H1 (cell line): Measurements from ENCODE around the gene KLHL29.

Experiments
- CTCF ChIP-seq, 3 experiments: IDR thresholded peaks; 1 replicate in 2 of 3; 2 replicates in 1 of 3; pipeline versions ENCODE4 v1.5.1 to v1.6.1; 2011; ENCODE audit warnings: low read length in 3 of 3, mild to moderate bottlenecking in 3 of 3, inconsistent platforms in 2 of 3, low read depth in 1 of 3, moderate library complexity in 1 of 3; ENCODE audit not compliant: insufficient read depth in 1 of 3; ENCODE audit errors: control extremely low read depth in 1 of 3
- EZH2 ChIP-seq: fragments of 200-600 bp; sonication (generic); IDR thresholded peaks from 2 replicates; pipeline ENCODE4 v1.7.1; 2012; ENCODE audit warnings: low read depth, mild to moderate bottlenecking, moderate library complexity, low read length, inconsistent platforms; ENCODE audit not compliant: severe bottlenecking
- HDAC2 ChIP-seq, 2 experiments: fragments of 300-600 bp in 1 of 2; sonication (generic) in 1 of 2; IDR thresholded peaks; 2 replicates each; pipeline ENCODE4 v1.6.1; 2011 to 2012; ENCODE audit warnings: low read depth in 2 of 2, low read length in 2 of 2, mild to moderate bottlenecking in 2 of 2, moderate library complexity in 2 of 2, borderline replicate concordance in 1 of 2, inconsistent platforms in 1 of 2
- MAFK ChIP-seq: IDR thresholded peaks from 2 replicates; pipeline ENCODE4 v1.6.1; 2012; ENCODE audit warnings: low read depth, mild to moderate bottlenecking, improper control_type of control experiment, low read length
- MAX ChIP-seq: IDR thresholded peaks from 2 replicates; pipeline ENCODE4 v1.6.1; 2012; ENCODE audit warnings: inconsistent platforms
- NANOG ChIP-seq: IDR thresholded peaks from 2 replicates; pipeline ENCODE4 v1.6.1; 2011; ENCODE audit warnings: low read length, low read depth, mild to moderate bottlenecking, inconsistent platforms; ENCODE audit not compliant: insufficient read depth, poor library complexity, severe bottlenecking
- POLR2A ChIP-seq, 2 experiments: IDR thresholded peaks; 1 replicate in 1 of 2; 2 replicates in 1 of 2; pipeline ENCODE4 v1.6.1; 2011; ENCODE audit warnings: low read depth in 2 of 2, low read length in 2 of 2, mild to moderate bottlenecking in 2 of 2; ENCODE audit errors: control extremely low read depth in 1 of 2
- POLR2AphosphoS5 ChIP-seq: IDR thresholded peaks from 2 replicates; pipeline ENCODE4 v1.6.1; 2011; ENCODE audit warnings: low read depth, low read length
- SP1 ChIP-seq: IDR thresholded peaks from 2 replicates; pipeline ENCODE4 v1.6.1; 2011; ENCODE audit warnings: low read depth, low read length
- TAF1 ChIP-seq: IDR thresholded peaks from 2 replicates; pipeline ENCODE4 v1.6.1; 2011; ENCODE audit warnings: mild to moderate bottlenecking, low read depth, low read length
- TAF7 ChIP-seq: optimal IDR thresholded peaks from 2 replicates; pipeline ENCODE3; 2011; ENCODE audit warnings: low read depth, mild to moderate bottlenecking, inconsistent platforms, low read length, moderate library complexity, borderline replicate concordance
- YY1 ChIP-seq: IDR thresholded peaks from 2 replicates; pipeline ENCODE4 v1.6.1; 2011; ENCODE audit warnings: low read depth, mild to moderate bottlenecking, low read length

GRCh38 chr2:23384551-23385343 is at the start of gene KLHL29:
- TF ChIP-seq TAF1 (0 out of 2 replicates have a peak, but pooled peaks have one; percentile 39), CTCF (IDR thresholded peaks at IDR 0.05; ENCODE audit: control extremely low read depth in 1 of 3, insufficient read depth in 1 of 3, low read depth in 1 of 3, low read length in 3 of 3) (no peak), MAFK (no peak), POLR2AphosphoS5 (no peak), NANOG (no peak), MAX (0 out of 2 replicates have a peak, but pooled peaks have one; percentile 13), HDAC2 (IDR thresholded peaks at IDR 0.05; ENCODE audit: borderline replicate concordance in 1 of 2, low read depth in 2 of 2, low read length in 2 of 2) (no peak), SP1 (no peak), POLR2A (IDR thresholded peaks at IDR 0.05; ENCODE audit: control extremely low read depth in 1 of 2, low read depth in 2 of 2, low read length in 2 of 2) (no peak), TAF7 (no peak), YY1 (no peak), EZH2 (no peak)
